LNCaP clone FGC (cell line): ENCODE data around the gene DCLK2.

Experiments
- DNase-seq: peaks from one replicate; pipeline ENCODE4 v3.0.0-alpha.2; 2011; ENCODE audit warnings: low read depth
- H3K4me3 ChIP-seq: 2 replicates; pipeline ENCODE4 v1.5.1; 2011; ENCODE audit warnings: mild to moderate bottlenecking, low read depth, low read length, control low read depth
- TF ChIP-seq, protein P1 (sequence below): IDR thresholded peaks from 2 replicates; pipeline ENCODE4 v1.5.1; 2012; ENCODE audit warnings: mild to moderate bottlenecking; ENCODE audit not compliant: control insufficient read depth, insufficient read depth; ENCODE audit errors: extremely low read depth

Gene DCLK2

DNA sequence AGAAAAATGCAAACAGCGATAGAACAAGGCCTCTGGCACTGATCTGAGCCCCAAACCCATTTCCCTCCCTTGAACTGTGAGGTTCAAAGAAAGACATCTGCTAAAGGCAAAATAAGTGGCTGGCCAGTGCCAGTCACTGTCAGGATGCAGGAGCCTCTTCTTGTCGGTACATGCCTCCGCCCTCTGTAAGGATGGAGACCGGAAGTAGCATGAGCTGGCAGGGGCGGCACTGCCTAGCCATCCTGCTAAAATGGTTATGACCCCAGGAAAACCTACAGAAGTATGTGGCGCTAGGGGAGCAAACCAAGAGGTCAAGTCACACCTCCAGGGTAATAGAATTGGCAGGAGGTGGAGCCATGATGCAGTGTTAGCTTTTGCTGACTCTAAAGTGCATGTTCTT, 180.3 kb downstream of the DCLK2 start:
- no peak overlapping the region for H3K4me3 ChIP-seq
- TF ChIP-seq, protein P1, sequence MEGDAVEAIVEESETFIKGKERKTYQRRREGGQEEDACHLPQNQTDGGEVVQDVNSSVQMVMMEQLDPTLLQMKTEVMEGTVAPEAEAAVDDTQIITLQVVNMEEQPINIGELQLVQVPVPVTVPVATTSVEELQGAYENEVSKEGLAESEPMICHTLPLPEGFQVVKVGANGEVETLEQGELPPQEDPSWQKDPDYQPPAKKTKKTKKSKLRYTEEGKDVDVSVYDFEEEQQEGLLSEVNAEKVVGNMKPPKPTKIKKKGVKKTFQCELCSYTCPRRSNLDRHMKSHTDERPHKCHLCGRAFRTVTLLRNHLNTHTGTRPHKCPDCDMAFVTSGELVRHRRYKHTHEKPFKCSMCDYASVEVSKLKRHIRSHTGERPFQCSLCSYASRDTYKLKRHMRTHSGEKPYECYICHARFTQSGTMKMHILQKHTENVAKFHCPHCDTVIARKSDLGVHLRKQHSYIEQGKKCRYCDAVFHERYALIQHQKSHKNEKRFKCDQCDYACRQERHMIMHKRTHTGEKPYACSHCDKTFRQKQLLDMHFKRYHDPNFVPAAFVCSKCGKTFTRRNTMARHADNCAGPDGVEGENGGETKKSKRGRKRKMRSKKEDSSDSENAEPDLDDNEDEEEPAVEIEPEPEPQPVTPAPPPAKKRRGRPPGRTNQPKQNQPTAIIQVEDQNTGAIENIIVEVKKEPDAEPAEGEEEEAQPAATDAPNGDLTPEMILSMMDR, result no peak
- no peak for DNase-seq

DNA sequence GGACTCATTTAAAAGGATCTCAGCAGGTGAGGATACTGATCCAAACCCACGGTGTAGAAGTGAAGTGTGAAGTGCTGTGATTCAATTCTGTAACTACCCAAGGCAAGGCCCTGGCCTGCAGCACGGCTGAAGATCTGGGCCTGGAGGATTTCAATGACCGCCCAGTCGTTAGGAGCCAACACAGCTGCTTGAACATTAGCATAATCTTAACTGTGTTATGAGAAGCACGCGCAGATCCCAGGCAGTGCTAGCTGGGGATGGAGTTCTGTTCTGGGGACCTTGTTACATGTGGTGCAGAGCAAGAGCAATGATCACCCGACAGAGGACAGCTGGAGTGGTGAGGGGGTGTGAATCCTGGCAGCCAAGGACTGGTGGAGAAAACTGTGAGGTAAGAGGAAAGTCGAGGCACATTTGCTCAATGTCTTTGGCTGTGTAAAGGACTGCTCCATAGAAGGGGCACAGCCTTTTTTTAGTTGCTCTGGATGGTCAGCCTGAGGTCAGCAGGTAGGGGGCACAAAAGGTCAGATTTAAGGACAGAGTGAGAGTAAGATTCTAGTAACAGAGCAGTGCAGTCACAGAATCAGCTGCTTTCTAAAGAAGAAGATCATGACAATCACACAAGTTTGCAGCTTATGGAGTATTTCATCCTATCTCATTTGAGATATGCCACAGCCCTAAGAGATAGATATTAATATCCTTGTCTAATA, 181.8 kb downstream of the DCLK2 start:
- no peak for DNase-seq
- H3K4me3 ChIP-seq, result no peak overlapping the region
- TF ChIP-seq, protein P1, result no peak

DNA sequence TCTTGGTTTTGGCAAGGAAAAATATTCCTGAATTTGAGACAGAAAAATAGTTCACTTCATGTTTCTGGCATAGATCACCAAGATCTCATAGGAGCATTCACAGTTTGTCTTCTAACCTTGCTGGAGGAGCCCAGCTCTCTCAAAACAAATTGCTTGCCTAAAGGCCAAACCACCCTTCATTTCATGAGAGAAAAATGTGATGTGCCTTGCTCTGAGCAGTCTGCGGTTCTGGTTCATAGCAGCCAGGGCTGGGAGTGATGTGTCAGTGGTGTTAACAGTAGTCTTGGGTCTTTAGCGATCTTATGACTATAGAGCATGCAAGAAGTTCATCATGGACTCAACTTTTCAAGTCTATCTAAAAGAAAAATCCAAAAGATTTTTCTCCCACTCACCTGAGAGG, 183.3 kb downstream of the DCLK2 start:
- DNase-seq, result no peak
- TF ChIP-seq, protein P1, result no peak

DNA sequence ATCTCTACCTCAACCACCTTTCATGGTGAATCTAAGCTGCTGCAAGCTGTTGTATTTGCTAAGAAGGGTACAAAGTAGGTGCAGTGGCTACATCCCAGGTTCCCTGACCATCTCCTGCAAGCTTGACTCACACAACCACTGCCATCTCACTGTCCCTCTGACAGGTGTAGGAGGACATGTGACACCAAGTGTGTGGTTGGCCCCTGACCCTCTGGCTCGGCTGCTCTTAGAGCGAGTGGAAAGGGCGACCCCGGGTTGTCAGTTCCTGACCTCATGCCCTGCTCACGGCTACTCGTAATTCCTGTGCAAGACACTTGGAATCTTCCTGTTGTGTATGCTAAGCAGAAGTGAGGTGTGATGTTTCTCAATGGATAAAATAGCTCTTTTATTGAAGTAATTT, 184.4 kb downstream of the DCLK2 start:
- DNase-seq, result no peak
- TF ChIP-seq, protein P1, result no peak
- H3K4me3 ChIP-seq, result no peak overlapping the region

More for the DNA sequence above, 183.3 kb downstream of the DCLK2 start:
- H3K4me3 ChIP-seq, result no peak overlapping the region

DNA sequence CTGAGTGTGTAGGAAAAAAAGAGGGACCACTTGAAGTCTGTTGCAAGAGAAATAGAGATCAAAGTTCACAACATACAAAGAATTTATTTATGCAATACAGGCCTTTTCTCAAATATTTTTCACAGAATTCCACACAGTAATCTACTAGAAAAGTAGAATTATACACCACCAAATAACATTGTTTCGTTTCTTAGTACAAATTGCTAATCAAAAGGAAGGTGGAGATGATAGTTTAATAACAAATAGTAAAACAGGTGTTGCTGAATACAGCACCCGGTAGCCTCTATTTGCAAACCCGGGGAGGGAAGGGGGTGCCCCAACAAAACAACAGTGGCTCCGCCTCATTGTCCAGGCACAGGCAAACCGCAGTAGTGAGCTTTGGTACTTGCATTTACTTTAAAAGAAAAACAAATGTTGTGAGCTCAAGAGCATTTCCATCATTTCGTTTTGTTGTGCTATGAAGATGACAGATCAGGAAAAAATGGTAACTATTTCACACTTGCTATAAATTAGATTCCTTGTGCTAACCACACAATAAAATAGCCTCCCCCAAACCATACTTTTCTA, 186.4 kb downstream of the DCLK2 start:
- no peak overlapping the region for H3K4me3 ChIP-seq
- TF ChIP-seq, protein P1, result no peak
- no peak for DNase-seq

DNA sequence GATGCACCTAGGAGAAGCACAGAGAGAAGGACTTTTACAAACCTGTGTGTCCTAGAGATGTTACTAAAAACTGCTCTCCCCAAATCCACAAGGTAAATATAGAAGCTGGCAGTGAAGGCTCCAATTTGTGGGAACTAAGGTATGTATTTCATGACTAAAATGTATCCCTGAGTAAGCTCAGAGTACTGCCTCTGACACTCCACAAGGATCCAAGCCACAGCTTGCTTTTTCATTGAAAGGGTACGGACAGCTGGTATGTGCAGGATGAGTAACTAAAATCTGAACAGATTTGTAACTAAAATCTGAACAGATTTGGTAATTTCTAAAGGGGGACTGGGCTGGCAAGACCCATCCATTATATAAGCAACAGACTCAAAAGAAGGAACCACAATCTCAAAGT, 187.6 kb downstream of the DCLK2 start:
- DNase-seq, result no peak
- TF ChIP-seq, protein P1, result no peak
- H3K4me3 ChIP-seq, result no peak overlapping the region

DNA sequence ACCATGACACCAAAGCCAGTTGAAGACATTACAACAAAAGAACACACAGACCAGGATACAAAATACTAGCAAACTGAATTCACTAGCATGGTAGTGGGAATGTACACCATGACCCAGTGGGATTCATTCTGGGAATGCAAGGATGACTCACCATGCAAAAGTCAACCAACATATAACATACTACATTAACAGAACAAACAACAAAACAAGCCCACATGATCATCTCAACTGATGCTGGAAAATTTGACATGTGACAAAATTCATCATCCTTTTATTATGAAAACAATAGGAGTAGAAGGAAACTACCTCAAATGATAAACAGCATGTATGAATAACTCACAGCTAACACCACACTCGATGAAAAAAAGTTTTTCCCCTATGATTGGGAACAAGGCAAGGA, 190.2 kb downstream of the DCLK2 start:
- DNase-seq, result no peak
- TF ChIP-seq, protein P1, result no peak
- no peak overlapping the region for H3K4me3 ChIP-seq
